ENCODE results near the gene INF2. TPM values are rescaled to one million over a fixed set of nuclear protein-coding genes. Genes with fewer than 3 reads are reported as not detected.

The INF2 gene
- polyA plus RNA-seq, 1 donor from 2014 or later, result 10.8 TPM

GRCh38 chr14:104686624-104687517, 2.5 kb upstream of the INF2 start:
- H3K4me1 Mint-ChIP-seq, result peaks cover 17 to 32% (median 21%) of the 10 kb centered on the region in 3 donors

GRCh38 chr14:104687601-104688504, 1.6 kb upstream of the INF2 start:
- Mint-ChIP-seq H3K4me3 (peak overlapping the region in 3 of 4 donors; percentile 34 to 73 (median 65)), H3K27ac (peak overlapping the region in 2 of 3 donors; percentile 59 to 72), H3K36me3 (no peaks in the 10 kb centered on the region), H3K9me3 (no peaks in the 10 kb centered on the region), H3K27me3 (no peaks in the 10 kb centered on the region), H3K4me1 (peaks cover 17 to 34% (median 21%) of the 10 kb centered on the region in 3 donors)

More at GRCh38 chr14:104686624-104687517, 2.5 kb upstream of the INF2 start:
- no peaks in the 10 kb centered on the region for H3K36me3 Mint-ChIP-seq
- no peaks in the 10 kb centered on the region for H3K27me3 Mint-ChIP-seq
- peak overlapping the region in 1 of 3 donors; percentile 72 for H3K27ac Mint-ChIP-seq
- peak overlapping the region; percentile 0 to 87 (median 50) for H3K4me3 Mint-ChIP-seq
- no peaks in the 10 kb centered on the region for H3K9me3 Mint-ChIP-seq

GRCh38 chr14:104688505-104689108, 811 bp upstream of the INF2 start:
- peaks cover 17 to 32% (median 23%) of the 10 kb centered on the region in 3 donors for H3K4me1 Mint-ChIP-seq
- H3K27me3 Mint-ChIP-seq, result no peaks in the 10 kb centered on the region
- H3K4me3 Mint-ChIP-seq, result peak overlapping the region; percentile 65 to 88 (median 70)
- no peaks in the 10 kb centered on the region for H3K9me3 Mint-ChIP-seq
- peak overlapping the region; percentile 59 to 81 (median 71) for H3K27ac Mint-ChIP-seq
- H3K36me3 Mint-ChIP-seq, result no peaks in the 10 kb centered on the region

GRCh38 chr14:104689881-104690711, 678 bp downstream of the INF2 start:
- Mint-ChIP-seq H3K4me3 (peak overlapping the region; percentile 75 to 90 (median 82)), H3K9me3 (no peaks in the 10 kb centered on the region), H3K36me3 (no peaks in the 10 kb centered on the region), H3K27me3 (no peaks in the 10 kb centered on the region), H3K4me1 (peaks cover 10 to 34% (median 23%) of the 10 kb centered on the region in 3 donors), H3K27ac (peak overlapping the region in 1 of 3 donors; percentile 75)

- H3K4me1 Mint-ChIP-seq, result peaks cover 12 to 38% (median 28%) of the 10 kb centered on the region in 3 donors
- H3K27me3 Mint-ChIP-seq, result no peaks in the 10 kb centered on the region
- peak overlapping the region in 2 of 3 donors; percentile 62 to 75 for H3K27ac Mint-ChIP-seq
- no peaks in the 10 kb centered on the region for H3K36me3 Mint-ChIP-seq
- H3K9me3 Mint-ChIP-seq, result no peaks in the 10 kb centered on the region
- H3K4me3 Mint-ChIP-seq, result peak overlapping the region; percentile 75 to 90 (median 82)
Measured at GRCh38 chr14:104690861-104691455, 1.5 kb downstream of the INF2 start.

GRCh38 chr14:104691546-104692260, 2.3 kb downstream of the INF2 start:
- no peaks in the 10 kb centered on the region for H3K36me3 Mint-ChIP-seq
- H3K9me3 Mint-ChIP-seq, result no peaks in the 10 kb centered on the region
- peaks cover 8 to 36% (median 25%) of the 10 kb centered on the region in 3 donors for H3K4me1 Mint-ChIP-seq
- H3K27me3 Mint-ChIP-seq, result no peaks in the 10 kb centered on the region
- peak overlapping the region in 2 of 3 donors; percentile 62 to 75 for H3K27ac Mint-ChIP-seq
- peak overlapping the region; percentile 75 to 90 (median 82) for H3K4me3 Mint-ChIP-seq

- Mint-ChIP-seq H3K36me3 (no peaks in the 10 kb centered on the region), H3K4me3 (peak overlapping the region in 2 of 4 donors; percentile 25 to 72), H3K4me1 (peaks cover 6 to 30% (median 23%) of the 10 kb centered on the region in 3 donors), H3K27me3 (no peaks in the 10 kb centered on the region), H3K27ac (peak overlapping the region in 1 of 3 donors; percentile 59), H3K9me3 (no peaks in the 10 kb centered on the region)
Measured at GRCh38 chr14:104692261-104692938, 3.0 kb downstream of the INF2 start.

GRCh38 chr14:104692939-104693315, 3.5 kb downstream of the INF2 start:
- H3K36me3 Mint-ChIP-seq, result no peaks in the 10 kb centered on the region
- peaks cover 6 to 29% (median 22%) of the 10 kb centered on the region in 3 donors for H3K4me1 Mint-ChIP-seq
- peak overlapping the region in 1 of 3 donors; percentile 39 for H3K27ac Mint-ChIP-seq
- peak overlapping the region in 2 of 4 donors; percentile 25 to 72 for H3K4me3 Mint-ChIP-seq
- H3K9me3 Mint-ChIP-seq, result no peaks in the 10 kb centered on the region
- H3K27me3 Mint-ChIP-seq, result no peaks in the 10 kb centered on the region

- peaks cover 6 to 31% (median 22%) of the 10 kb centered on the region in 3 donors for H3K4me1 Mint-ChIP-seq
- no peaks in the 10 kb centered on the region for H3K27me3 Mint-ChIP-seq
- no peaks in the 10 kb centered on the region for H3K36me3 Mint-ChIP-seq
- H3K4me3 Mint-ChIP-seq, result peak overlapping the region in 3 of 4 donors; percentile 52 to 81 (median 66)
- H3K9me3 Mint-ChIP-seq, result no peaks in the 10 kb centered on the region
- peak overlapping the region in 1 of 3 donors; percentile 88 for H3K27ac Mint-ChIP-seq
Measured at GRCh38 chr14:104693482-104694431, 4.3 kb downstream of the INF2 start.

GRCh38 chr14:104694475-104694950, 5.1 kb downstream of the INF2 start:
- H3K4me3 Mint-ChIP-seq, result peak overlapping the region in 3 of 4 donors; percentile 66 to 81 (median 72)
- peaks cover 6 to 31% (median 22%) of the 10 kb centered on the region in 3 donors for H3K4me1 Mint-ChIP-seq
- H3K27ac Mint-ChIP-seq, result peak overlapping the region; percentile 78 to 88 (median 82)
- H3K36me3 Mint-ChIP-seq, result no peaks in the 10 kb centered on the region
- H3K27me3 Mint-ChIP-seq, result no peaks in the 10 kb centered on the region
- H3K9me3 Mint-ChIP-seq, result no peaks in the 10 kb centered on the region

- Mint-ChIP-seq H3K9me3 (no peaks in the 10 kb centered on the region), H3K4me1 (peaks cover 6 to 31% (median 22%) of the 10 kb centered on the region in 3 donors), H3K36me3 (no peaks in the 10 kb centered on the region)
Measured at GRCh38 chr14:104694991-104695659, 5.7 kb downstream of the INF2 start.

More at GRCh38 chr14:104694991-104695659, 5.7 kb downstream of the INF2 start:
- peak overlapping the region; percentile 78 to 88 (median 82) for H3K27ac Mint-ChIP-seq
- H3K4me3 Mint-ChIP-seq, result peak overlapping the region; percentile 41 to 77 (median 62)
- no peaks in the 10 kb centered on the region for H3K27me3 Mint-ChIP-seq
